CD4-positive, alpha-beta T cell treated with Interleukin-10 for 1 hour (primary cell): Measurements from ENCODE around the gene DENND1A.
A peak's percentile ranks its signal among the peaks of the same experiment; 100 is the strongest.
"Not testable (repeated sequence)": the region's sequence is repeated elsewhere in the genome, so short reads cannot be mapped to it uniquely, and the experiment has no call there.

Experiments used
- DNase-seq: peaks from one replicate; pipeline ENCODE4 v3.0.0-alpha.2; 2020

The DENND1A gene

GRCh38 chr9:123929870-123930831 is at the start of gene DENND1A:
Gene DENND1A (minus strand): TSS chr9:123930126. CDS start chr9:123929905, 221 bp downstream.
- DNase-seq, result peak; percentile 92

GRCh38 chr9:123978981-123979380 is 49.1 kb upstream of the DENND1A start:
- no peak for DNase-seq

GRCh38 chr9:123976579-123976978 is 46.7 kb upstream of the DENND1A start:
- DNase-seq, result not testable (repeated sequence)

GRCh38 chr9:123975871-123976270 is 45.9 kb upstream of the DENND1A start:
- no peak for DNase-seq

- DNase-seq, result no peak
These were observed 44.5 kb upstream of the DENND1A start for GRCh38 chr9:123974471-123974870.

- DNase-seq, result no peak
These were observed 43.8 kb upstream of the DENND1A start for GRCh38 chr9:123973590-123974223.

- no peak for DNase-seq
These were observed 42.7 kb upstream of the DENND1A start for GRCh38 chr9:123972618-123973017.

GRCh38 chr9:123967323-123967722 is 37.4 kb upstream of the DENND1A start:
- DNase-seq, result no peak

- DNase-seq, result no peak
These were observed 36.1 kb upstream of the DENND1A start for GRCh38 chr9:123965801-123966686.

GRCh38 chr9:123964761-123965160 is 34.8 kb upstream of the DENND1A start:
- no peak for DNase-seq

GRCh38 chr9:123960965-123961364 is 31.0 kb upstream of the DENND1A start:
- no peak for DNase-seq

- DNase-seq, result no peak
These were observed 30.4 kb upstream of the DENND1A start for GRCh38 chr9:123960366-123960765.

GRCh38 chr9:123959787-123960186 is 29.9 kb upstream of the DENND1A start:
- no peak for DNase-seq

- no peak for DNase-seq
These were observed 27.8 kb upstream of the DENND1A start for GRCh38 chr9:123957731-123958130.

GRCh38 chr9:123957168-123957721 is 27.3 kb upstream of the DENND1A start:
- DNase-seq, result no peak

- no peak for DNase-seq
These were observed 25.7 kb upstream of the DENND1A start for GRCh38 chr9:123955637-123956036.

- no peak for DNase-seq
These were observed 24.8 kb upstream of the DENND1A start for GRCh38 chr9:123954518-123955280.

GRCh38 chr9:123952641-123953495 is 22.9 kb upstream of the DENND1A start:
- DNase-seq, result no peak

GRCh38 chr9:123948286-123948685 is 18.4 kb upstream of the DENND1A start:
- no peak for DNase-seq

- no peak for DNase-seq
These were observed 17.4 kb upstream of the DENND1A start for GRCh38 chr9:123947326-123947725.
